HepG2 (cell line): ENCODE data around the gene GAL3ST1. TPM values are rescaled to one million over a fixed set of nuclear protein-coding genes. Genes with fewer than 3 reads are reported as not detected.

Experiments used
- BCL6 ChIP-seq: IDR thresholded peaks from 2 replicates; pipeline ENCODE4 v1.6.1; 2016; ENCODE audit warnings: missing genetic modification reagents, missing compliant biosample characterization
- DMTF1 ChIP-seq: sonication (generic); formaldehyde crosslinking; IDR thresholded peaks from 2 replicates; pipeline ENCODE4 v1.4.0; 2020; ENCODE audit warnings: mild to moderate bottlenecking, missing genetic modification reagents
- DR1 ChIP-seq: sonication (generic); formaldehyde crosslinking; IDR thresholded peaks from 2 replicates; pipeline ENCODE4 v1.8.0; 2021; ENCODE audit warnings: mild to moderate bottlenecking, missing genetic modification reagents, inconsistent platforms
- EP300 ChIP-seq, 3 experiments: sonication (generic) in 1 of 3; formaldehyde crosslinking in 1 of 3; IDR thresholded peaks; 2 replicates each; pipeline versions ENCODE4 v1.5.1 to v1.6.1; 2011 to 2020; ENCODE audit warnings: low read depth in 2 of 3, low read length in 2 of 3, borderline replicate concordance in 1 of 3, improper control_type of control experiment in 1 of 3, mild to moderate bottlenecking in 1 of 3, missing genetic modification reagents in 1 of 3, moderate library complexity in 1 of 3
- GABPA ChIP-seq, 2 experiments: IDR thresholded peaks; 2 replicates each; pipeline ENCODE4 v1.6.1; 2011 to 2016; ENCODE audit warnings: low read depth in 2 of 2, low read length in 1 of 2, missing biosample characterization in 1 of 2, missing genetic modification characterization in 1 of 2
- GPBP1L1 ChIP-seq: sonication (generic); formaldehyde crosslinking; IDR thresholded peaks from 2 replicates; pipeline ENCODE4 v1.5.0; 2020; ENCODE audit warnings: mild to moderate bottlenecking, missing genetic modification reagents
- HNF4A ChIP-seq: sonication (generic); formaldehyde crosslinking; IDR thresholded peaks from 2 replicates; pipeline ENCODE4 v1.4.0; 2020; ENCODE audit warnings: missing genetic modification reagents
- HNF4G ChIP-seq, 2 experiments: sonication (generic) in 1 of 2; formaldehyde crosslinking in 1 of 2; IDR thresholded peaks; 2 replicates each; pipeline versions ENCODE4 v1.4.0 to v1.6.1; 2011 to 2020; ENCODE audit warnings: borderline replicate concordance in 2 of 2, low read depth in 2 of 2, mild to moderate bottlenecking in 2 of 2, low read length in 1 of 2, missing genetic modification reagents in 1 of 2, moderate library complexity in 1 of 2
- HOXA3 ChIP-seq: sonication (generic); formaldehyde crosslinking; IDR thresholded peaks from 2 replicates; pipeline ENCODE4 v1.5.0; 2020; ENCODE audit warnings: missing genetic modification reagents
- NR3C1 ChIP-seq: sonication (generic); formaldehyde crosslinking; IDR thresholded peaks from 2 replicates; pipeline ENCODE4 v1.4.0; 2020; ENCODE audit warnings: missing genetic modification reagents
- POGZ ChIP-seq: sonication (generic); formaldehyde crosslinking; IDR thresholded peaks from 2 replicates; pipeline ENCODE4 v1.4.0; 2020; ENCODE audit warnings: mild to moderate bottlenecking, missing genetic modification reagents
- PRMT3 ChIP-seq: sonication (generic); formaldehyde crosslinking; IDR thresholded peaks from 2 replicates; pipeline ENCODE4 v1.8.1; 2022; ENCODE audit warnings: low read depth, mild to moderate bottlenecking, moderate library complexity, missing genetic modification reagents, borderline replicate concordance
- SMAD1 ChIP-seq: sonication (generic); formaldehyde crosslinking; IDR thresholded peaks from 2 replicates; pipeline ENCODE4 v1.4.0; 2020; ENCODE audit warnings: missing genetic modification reagents, low read depth, mild to moderate bottlenecking, borderline replicate concordance
- ZBTB20 ChIP-seq: sonication (generic); formaldehyde crosslinking; IDR thresholded peaks from 2 replicates; pipeline ENCODE4 v1.8.1; 2023; ENCODE audit warnings: missing genetic modification reagents, low read depth, mild to moderate bottlenecking, borderline replicate concordance
- ZNF101 ChIP-seq: sonication (generic); formaldehyde crosslinking; IDR thresholded peaks from 2 replicates; pipeline ENCODE4 v1.4.0; 2020; ENCODE audit warnings: mild to moderate bottlenecking, low read depth, missing genetic modification reagents, borderline replicate concordance
- ZNF276 ChIP-seq: sonication (generic); formaldehyde crosslinking; IDR thresholded peaks from 2 replicates; pipeline ENCODE4 v1.4.0; 2020; ENCODE audit warnings: mild to moderate bottlenecking, low read depth, missing genetic modification reagents
- ZNF615 ChIP-seq: sonication (generic); formaldehyde crosslinking; IDR thresholded peaks from 2 replicates; pipeline ENCODE4 v1.5.0; 2020; ENCODE audit warnings: mild to moderate bottlenecking, missing genetic modification reagents, borderline replicate concordance
- polyA plus RNA-seq, 8 experiments: library from polyadenylated mRNA; depleted of rRNA in 3 of 8; stranded (reverse) in 7 of 8; unstranded in 1 of 8; fragments of >200 nt; fragmentation: Illumina TruSeq in 4 of 8; extraction: Trizol in 4 of 8; gene quantifications; 2 replicates each; pipeline versions ENCODE4 v1.2.1 to v1.2.3, GENCODE V29; 2011 to 2016; ENCODE audit warnings: low read depth in 4 of 8, missing spikeins in 1 of 8, mixed read lengths in 1 of 8; ENCODE audit not compliant: insufficient read depth in 1 of 8
- total RNA-seq, 5 experiments: library from RNA; depleted of rRNA; stranded (reverse); fragments of >200 nt; fragmentation: Illumina TruSeq; extraction: Trizol; gene quantifications; 2 replicates each; pipeline ENCODE4 v1.2.3, GENCODE V29; 2016; ENCODE audit warnings: low read depth in 1 of 5
- TF ChIP-seq, protein P1 (sequence below): sonication (generic); formaldehyde crosslinking; IDR thresholded peaks from 2 replicates; pipeline ENCODE4 v1.5.1; 2020; ENCODE audit warnings: mild to moderate bottlenecking, missing genetic modification reagents, moderate library complexity

The GAL3ST1 gene
- total and polyA plus RNA-seq, 2 of the 13 experiments (the other 11 are each of a cell fraction or from before 2014, with no cell fraction given), result 4.4 to 14.7 TPM

DNA sequence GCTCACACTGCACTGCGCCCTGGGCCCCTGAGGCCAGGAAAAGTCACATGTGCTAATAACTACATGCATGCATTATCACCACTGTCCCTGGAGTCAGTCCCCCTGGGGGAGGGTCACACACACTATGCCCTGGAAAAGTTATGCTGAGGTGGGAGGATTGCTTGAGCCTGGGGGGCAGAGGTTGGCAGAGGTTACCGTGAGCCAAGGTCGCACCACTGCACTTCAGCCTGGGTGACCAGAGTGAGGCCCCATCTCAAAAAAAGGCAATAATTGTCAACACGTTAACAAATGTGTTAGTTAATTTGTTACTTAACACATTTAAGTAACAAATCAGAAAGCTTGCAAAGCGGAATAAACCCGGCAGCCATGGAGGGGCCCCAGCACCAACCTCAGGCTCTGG lies 14.6 kb downstream of the GAL3ST1 start (continued):
- TF ChIP-seq HNF4G (IDR thresholded peaks at IDR 0.05; ENCODE audit: borderline replicate concordance, low read depth, low read length) (0 out of 2 replicates have a peak, but pooled peaks have one; percentile 12), HNF4G (CRISPR knock-in tag; IDR thresholded peaks at IDR 0.05; ENCODE audit: borderline replicate concordance, low read depth) (no peak), SMAD1 (CRISPR knock-in tag) (no peak), HNF4A (CRISPR knock-in tag) (peak; percentile 62), BCL6 (peak; percentile 28; the same call in 1 of the 2 replicates), POGZ (CRISPR knock-in tag) (no peak), HOXA3 (CRISPR knock-in tag) (0 out of 2 replicates have a peak, but pooled peaks have one; percentile 39), ZBTB20 (CRISPR knock-in tag) (no peak), EP300 (IDR thresholded peaks at IDR 0.05; ENCODE audit: low read depth in 2 of 2, low read length in 2 of 2) (no peak), EP300 (CRISPR knock-in tag; IDR thresholded peaks at IDR 0.05; ENCODE audit: borderline replicate concordance) (no peak), GABPA (IDR thresholded peaks at IDR 0.05; ENCODE audit: low read depth, low read length) (no peak), GABPA (CRISPR knock-in tag; IDR thresholded peaks at IDR 0.05; ENCODE audit: low read depth) (no peak), PRMT3 (no peak), DR1 (CRISPR knock-in tag) (no peak), GPBP1L1 (no peak), ZNF615 (no peak), DMTF1 (CRISPR knock-in tag) (no peak), NR3C1 (CRISPR knock-in tag) (no peak), ZNF101 (no peak), ZNF276 (CRISPR knock-in tag) (no peak)
- TF ChIP-seq, protein P1, sequence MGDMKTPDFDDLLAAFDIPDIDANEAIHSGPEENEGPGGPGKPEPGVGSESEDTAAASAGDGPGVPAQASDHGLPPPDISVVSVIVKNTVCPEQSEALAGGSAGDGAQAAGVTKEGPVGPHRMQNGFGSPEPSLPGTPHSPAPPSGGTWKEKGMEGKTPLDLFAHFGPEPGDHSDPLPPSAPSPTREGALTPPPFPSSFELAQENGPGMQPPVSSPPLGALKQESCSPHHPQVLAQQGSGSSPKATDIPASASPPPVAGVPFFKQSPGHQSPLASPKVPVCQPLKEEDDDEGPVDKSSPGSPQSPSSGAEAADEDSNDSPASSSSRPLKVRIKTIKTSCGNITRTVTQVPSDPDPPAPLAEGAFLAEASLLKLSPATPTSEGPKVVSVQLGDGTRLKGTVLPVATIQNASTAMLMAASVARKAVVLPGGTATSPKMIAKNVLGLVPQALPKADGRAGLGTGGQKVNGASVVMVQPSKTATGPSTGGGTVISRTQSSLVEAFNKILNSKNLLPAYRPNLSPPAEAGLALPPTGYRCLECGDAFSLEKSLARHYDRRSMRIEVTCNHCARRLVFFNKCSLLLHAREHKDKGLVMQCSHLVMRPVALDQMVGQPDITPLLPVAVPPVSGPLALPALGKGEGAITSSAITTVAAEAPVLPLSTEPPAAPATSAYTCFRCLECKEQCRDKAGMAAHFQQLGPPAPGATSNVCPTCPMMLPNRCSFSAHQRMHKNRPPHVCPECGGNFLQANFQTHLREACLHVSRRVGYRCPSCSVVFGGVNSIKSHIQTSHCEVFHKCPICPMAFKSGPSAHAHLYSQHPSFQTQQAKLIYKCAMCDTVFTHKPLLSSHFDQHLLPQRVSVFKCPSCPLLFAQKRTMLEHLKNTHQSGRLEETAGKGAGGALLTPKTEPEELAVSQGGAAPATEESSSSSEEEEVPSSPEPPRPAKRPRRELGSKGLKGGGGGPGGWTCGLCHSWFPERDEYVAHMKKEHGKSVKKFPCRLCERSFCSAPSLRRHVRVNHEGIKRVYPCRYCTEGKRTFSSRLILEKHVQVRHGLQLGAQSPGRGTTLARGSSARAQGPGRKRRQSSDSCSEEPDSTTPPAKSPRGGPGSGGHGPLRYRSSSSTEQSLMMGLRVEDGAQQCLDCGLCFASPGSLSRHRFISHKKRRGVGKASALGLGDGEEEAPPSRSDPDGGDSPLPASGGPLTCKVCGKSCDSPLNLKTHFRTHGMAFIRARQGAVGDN (CRISPR knock-in tag), result peak; percentile 54
